ENCODE measurements around the gene DSCAM.

DNA sequence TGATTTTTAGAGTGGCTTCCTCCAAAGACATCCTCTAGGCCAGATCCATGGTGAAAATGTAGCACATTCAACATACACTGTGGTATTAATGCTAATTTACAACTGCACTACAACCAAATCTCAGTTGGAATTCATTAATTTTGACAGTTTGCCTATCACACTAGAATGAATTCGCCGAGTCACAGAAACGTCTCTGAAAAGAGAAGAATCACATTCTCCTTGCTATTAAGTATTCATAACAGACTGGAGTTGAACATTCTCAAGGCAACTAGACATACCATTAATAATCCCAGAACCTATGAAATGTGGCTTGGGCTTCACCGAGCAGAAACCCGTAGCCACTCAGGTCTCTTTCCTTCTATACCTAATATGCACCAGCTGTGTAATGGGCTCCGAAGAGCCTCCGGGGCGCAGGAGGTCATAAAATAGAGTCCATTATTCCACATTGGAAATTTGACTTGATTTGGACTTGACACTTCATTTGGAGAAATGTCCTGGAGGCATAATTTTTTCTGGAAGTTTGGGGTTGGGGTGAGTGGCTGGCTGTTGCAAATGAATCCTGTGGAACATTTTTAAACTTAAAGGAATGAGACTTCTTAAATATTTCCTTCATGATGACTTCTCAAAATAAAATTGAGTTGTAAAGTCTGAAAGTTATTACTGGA lies 117.1 kb downstream of the DSCAM start:
- no peak for TF ChIP-seq CTCF (IDR thresholded peaks at IDR 0.05)
- no peak for TF ChIP-seq POLR2A (IDR thresholded peaks at IDR 0.05)
